RWPE1 (cell line): ENCODE results near the gene SKAP2.

Source experiments
- CTCF ChIA-PET: fragments of 350-600 bp; sonication (Branson Sonifier 250); formaldehyde crosslinking; extraction: SDS; loops from one replicate; lab custom pipeline; 2021; lab: Yijun Ruan, JAX
- POLR2A ChIA-PET: fragments of 400-600 bp; formaldehyde crosslinking; extraction: SDS; loops from one replicate; lab custom pipeline; 2020; ENCODE audit warnings: antibody characterized with exemption; ENCODE audit not compliant: low non-redundant PET; lab: Yijun Ruan, JAX
- DNase-seq: peaks from one replicate; pipeline ENCODE4 v3.0.0; 2012; ENCODE audit warnings: low spot score
- H3K27ac ChIP-seq: fragments of 450-650 bp; 2 replicates; pipeline ENCODE4 v1.5.1; 2017
- TF ChIP-seq, protein P1 (sequence below): fragments of 450-650 bp; conservative IDR thresholded peaks from 2 replicates; pipeline ENCODE4 v1.5.1; 2017; ENCODE audit warnings: low read depth, mild to moderate bottlenecking

The SKAP2 gene

DNA sequence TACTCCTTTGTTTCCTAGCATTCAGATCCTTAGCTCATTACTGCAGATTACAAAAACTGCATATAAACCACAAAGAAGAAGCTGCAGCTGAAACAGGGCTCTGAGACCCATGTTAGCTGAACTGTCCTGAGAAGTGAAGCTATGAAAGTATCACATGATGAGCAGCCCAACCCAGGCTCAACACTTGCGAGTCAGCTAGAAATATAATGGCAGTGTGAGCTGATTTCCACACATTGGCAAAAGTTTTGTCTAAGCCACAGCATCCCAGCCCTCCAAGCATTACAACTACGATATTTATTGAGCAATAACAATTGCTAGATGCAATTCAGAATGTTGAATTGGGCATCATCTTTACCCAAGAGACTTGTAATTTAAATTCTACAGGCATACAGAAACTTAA is 34.5 kb upstream of the SKAP2 start:
- TF ChIP-seq, protein P1, sequence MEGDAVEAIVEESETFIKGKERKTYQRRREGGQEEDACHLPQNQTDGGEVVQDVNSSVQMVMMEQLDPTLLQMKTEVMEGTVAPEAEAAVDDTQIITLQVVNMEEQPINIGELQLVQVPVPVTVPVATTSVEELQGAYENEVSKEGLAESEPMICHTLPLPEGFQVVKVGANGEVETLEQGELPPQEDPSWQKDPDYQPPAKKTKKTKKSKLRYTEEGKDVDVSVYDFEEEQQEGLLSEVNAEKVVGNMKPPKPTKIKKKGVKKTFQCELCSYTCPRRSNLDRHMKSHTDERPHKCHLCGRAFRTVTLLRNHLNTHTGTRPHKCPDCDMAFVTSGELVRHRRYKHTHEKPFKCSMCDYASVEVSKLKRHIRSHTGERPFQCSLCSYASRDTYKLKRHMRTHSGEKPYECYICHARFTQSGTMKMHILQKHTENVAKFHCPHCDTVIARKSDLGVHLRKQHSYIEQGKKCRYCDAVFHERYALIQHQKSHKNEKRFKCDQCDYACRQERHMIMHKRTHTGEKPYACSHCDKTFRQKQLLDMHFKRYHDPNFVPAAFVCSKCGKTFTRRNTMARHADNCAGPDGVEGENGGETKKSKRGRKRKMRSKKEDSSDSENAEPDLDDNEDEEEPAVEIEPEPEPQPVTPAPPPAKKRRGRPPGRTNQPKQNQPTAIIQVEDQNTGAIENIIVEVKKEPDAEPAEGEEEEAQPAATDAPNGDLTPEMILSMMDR, result no peak
- POLR2A ChIA-PET, result no interaction called here
- no peak for DNase-seq
- no peak overlapping the region for H3K27ac ChIP-seq
- CTCF ChIA-PET, result interaction anchor here (0.6 kb wide), 2 partner anchors 55 to 148 kb away, joined by 3 read pairs; no protein-coding TSS in a partner anchor

DNA sequence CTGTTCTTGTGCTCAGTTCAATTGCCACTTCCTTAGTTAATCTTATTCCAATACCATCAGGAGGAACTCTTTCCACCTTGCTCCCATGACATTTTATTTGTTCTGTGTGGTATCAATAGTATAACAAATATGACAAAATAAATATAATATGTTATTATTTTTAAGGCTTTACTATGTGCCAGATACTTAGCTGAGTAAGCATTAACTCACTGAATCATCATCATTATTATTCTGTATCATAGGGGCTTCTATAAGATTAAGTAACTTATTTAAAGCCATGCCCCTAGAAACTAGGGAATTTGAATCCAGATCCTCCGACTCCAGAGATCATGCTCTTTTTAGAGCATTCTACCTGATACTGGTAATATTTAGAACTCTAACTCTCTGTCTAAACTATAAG is 33.5 kb upstream of the SKAP2 start:
- ChIA-PET CTCF (no interaction called here), POLR2A (no interaction called here)

DNA sequence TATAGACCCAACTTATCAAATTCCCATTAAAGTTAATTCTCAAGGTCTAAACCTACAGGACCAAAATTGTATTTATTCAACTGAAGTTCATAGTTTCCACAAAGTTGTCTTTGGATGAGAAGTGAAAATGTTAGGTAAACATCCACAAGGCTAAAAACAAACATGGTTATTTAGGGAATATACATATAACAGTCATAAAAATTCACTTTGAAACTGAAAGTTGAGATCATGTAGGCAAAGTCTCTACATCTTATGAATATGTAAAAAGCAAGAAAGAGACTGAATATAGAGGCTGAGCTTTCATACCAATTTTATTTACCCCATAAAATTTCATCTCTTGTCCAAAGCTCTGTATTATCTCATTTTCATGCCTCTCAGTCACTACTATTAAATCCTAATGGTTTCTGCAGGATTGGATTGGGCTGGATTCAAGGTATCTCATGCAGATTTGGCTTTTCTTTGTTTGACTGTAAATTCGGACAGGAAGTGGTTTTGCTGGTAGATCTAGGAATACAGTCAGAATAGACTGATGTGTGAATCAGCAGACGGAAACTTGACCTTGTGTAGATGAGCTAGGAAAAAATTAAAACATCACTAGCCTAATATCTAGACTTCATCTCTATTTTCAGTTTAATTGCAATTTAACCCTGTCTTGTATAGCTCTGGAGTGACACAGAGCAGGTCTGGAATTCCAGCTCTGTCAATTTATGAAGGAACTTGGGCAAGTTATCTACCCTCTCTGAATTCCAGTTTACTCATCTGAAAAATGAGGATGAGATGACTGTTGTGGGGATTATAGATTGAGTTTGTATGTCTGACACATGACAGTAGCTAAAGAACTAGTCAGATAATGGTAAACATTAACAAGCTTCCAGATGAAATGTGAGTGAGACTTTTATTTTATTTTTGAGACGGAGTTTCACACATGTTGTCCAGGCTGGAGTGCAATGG is 27.3 kb upstream of the SKAP2 start:
- ChIA-PET CTCF (no interaction called here), POLR2A (no interaction called here)
- peak; percentile 32 for DNase-seq
- TF ChIP-seq, protein P1, result no peak
- no peak overlapping the region for H3K27ac ChIP-seq

More for the DNA sequence above, 33.5 kb upstream of the SKAP2 start:
- H3K27ac ChIP-seq, result no peak overlapping the region
- no peak for DNase-seq
- TF ChIP-seq, protein P1, result no peak

DNA sequence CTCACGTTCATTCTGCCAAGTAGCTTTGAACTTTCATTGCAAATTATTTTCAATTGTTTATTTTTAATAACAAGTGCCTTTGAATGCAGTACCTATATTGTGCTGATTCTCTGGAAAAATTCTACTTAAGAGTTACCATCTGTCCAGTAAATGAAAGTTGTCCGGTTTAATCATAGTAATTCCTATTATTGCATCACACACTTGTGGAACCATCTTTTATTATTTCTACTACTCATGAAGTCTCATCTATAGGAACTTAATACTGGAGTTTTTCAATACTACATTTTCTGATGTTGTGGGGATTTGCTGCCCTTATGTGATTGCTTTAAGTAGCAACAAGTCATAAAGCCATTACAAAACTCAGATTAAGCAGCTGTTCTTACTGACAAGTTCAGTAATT is 16.5 kb upstream of the SKAP2 start:
- TF ChIP-seq, protein P1, result no peak
- no peak for DNase-seq
- CTCF ChIA-PET, result interaction anchor here (0.5 to 0.7 kb wide), 2 partner anchors 20 to 1800 kb away, joined by 3 to 5 read pairs; no protein-coding TSS in a partner anchor

DNA sequence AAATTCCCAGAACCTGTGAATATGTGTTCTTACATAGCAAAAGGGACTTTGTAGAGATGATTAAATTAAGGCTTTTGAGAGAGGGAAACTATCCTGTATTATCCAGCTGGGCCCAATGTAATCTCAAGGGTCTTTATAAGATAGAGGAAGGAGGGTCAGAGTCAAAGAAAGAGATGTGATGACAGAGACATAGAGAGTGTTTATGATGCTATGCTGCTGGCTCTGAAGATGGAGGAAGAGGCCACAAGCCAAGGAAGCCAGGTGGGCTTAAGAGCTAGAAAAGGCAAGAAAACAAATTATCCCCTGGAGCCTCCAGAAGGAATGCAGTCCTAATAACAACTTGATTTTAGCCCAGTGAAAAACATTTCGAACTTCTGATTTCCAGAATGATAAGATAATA is 15.3 kb upstream of the SKAP2 start:
- no peak for DNase-seq
- TF ChIP-seq, protein P1, result no peak
- no peak overlapping the region for H3K27ac ChIP-seq
- ChIA-PET POLR2A (no interaction called here), CTCF (no interaction called here)

More for the DNA sequence above, 16.5 kb upstream of the SKAP2 start:
- H3K27ac ChIP-seq, result no peak overlapping the region
- POLR2A ChIA-PET, result no interaction called here

DNA sequence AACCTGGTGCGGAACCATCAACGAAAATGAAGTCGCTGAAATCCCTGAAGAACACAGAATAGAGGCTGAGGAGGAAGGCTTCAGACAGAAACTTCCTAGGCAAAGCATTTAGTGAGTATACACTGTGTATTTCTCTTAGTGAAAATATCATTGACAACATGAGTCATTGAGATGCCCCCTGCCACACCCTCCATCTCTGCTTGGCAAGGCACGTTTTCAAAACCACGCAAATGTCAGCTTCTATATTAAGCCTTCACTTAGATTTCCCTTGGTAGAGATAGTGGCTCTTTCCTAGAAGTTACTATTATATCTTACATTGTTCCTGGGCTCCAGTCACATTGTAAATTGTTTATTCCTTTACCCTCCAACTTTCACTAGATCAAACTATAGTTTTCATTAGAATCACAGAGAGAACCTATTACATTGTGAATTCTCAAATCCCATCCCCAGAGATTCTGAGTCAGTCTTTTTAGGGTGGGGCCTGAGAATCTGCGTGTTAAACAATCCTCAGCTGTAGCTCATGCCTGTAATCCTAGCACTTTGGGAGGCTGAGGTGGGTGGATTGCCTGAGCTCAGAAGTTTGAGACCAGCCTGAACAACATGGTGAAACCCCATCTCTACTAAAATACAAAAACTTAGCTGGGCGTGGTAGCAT is 4.6 kb upstream of the SKAP2 start:
- DNase-seq, result peak; percentile 63
- ChIA-PET CTCF (no interaction called here), POLR2A (no interaction called here)
- H3K27ac ChIP-seq, result peak overlapping the region; percentile 77
- TF ChIP-seq, protein P1, result no peak
